ENCODE results near the gene KCNAB1.
"Not testable (repeated sequence)": the region's sequence is repeated elsewhere in the genome, so short reads cannot be mapped to it uniquely, and the experiment has no call there.

The KCNAB1 gene

DNA sequence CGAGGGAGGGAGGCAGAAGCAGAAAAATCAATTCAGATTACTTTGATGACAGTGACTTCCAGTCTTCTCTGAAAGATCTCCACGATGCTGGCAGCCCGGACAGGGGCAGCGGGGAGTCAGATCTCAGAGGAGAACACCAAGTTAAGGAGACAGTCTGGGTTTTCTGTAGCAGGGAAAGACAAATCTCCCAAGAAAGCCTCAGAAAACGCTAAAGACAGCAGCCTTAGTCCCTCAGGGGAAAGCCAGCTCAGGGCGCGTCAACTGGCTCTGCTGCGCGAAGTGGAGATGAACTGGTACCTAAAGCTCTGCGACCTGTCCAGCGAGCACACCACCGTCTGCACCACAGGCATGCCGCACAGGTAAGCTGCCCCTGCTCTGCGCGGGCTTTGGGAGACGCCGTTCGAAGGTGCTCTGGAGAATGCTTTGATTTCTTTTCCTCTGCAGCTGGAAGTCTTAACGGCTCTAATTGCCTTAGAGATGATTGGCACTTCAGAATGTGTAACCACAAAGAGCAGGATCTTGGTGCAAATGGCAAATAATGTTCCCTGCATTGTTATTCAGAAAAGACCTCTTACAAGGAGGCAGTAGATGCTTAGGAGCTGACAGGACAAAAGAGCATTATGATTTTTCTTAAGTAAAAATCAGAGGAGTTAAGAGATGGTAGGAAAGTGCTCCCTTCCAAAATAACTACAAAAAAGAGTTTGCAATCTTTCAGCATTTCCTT lies at the start of gene KCNAB1:
KCNAB1 (plus strand) TSS at position 51 of the 724 bp plus-strand sequence.
- DNase-seq (ENCODE audit: low spot score), result no peak

DNA sequence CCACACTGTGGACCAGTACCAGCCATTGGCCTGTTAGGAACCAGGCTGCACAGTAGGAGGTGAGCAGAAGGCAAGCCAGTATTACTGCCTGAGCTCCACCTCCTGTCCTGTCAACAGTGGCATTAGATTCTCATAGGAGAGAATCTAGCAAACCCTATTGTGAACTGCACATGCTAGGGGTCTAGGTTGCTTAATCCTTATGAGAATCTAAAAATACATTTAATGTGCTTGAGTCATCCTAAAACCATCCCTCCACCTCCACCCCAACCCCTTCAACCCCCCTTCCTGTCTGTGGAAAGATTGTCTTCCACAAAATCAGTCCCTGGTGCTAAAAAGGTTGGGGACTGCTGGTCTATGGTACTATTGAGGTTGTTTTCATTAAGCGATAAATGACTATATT lies 49.3 kb upstream of the KCNAB1 start:
- peak; percentile 8 for DNase-seq (ENCODE audit: low spot score)

DNA sequence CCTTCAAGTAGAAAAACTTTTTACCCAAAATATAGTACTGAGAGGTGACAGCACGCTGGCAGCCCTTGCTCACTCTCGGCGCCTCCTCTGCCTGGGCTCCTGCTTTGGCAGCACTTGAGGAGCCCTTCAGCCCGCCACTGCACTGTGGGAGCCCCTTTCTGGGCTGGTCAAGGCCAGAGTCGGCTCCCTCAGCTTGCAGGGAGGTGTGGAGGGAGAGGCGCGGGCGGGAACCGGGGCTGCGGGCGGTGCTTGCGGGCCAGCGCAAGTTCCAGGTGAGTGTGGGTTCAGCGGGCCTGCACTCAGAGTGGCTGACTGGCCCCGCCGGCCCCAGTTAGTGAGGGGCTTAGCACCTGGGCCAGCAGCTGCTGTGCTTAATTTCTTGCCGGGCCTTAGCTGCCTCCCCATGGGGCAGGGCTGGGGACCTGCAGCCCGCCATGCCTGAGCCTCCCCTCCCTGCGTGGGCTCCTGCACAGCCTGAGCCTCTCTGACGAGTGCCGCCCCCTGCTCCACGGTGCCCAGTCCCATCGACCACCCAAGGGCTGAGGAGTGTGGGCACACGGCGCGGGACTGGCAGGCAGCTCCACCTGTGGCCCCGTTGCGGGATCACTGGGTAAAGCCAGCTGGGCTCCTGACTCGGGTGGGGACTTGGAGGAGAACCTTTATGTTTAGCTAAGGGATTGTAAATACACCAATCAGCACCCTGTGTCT lies 47.3 kb upstream of the KCNAB1 start:
- DNase-seq (ENCODE audit: low spot score), result not testable (repeated sequence)

DNA sequence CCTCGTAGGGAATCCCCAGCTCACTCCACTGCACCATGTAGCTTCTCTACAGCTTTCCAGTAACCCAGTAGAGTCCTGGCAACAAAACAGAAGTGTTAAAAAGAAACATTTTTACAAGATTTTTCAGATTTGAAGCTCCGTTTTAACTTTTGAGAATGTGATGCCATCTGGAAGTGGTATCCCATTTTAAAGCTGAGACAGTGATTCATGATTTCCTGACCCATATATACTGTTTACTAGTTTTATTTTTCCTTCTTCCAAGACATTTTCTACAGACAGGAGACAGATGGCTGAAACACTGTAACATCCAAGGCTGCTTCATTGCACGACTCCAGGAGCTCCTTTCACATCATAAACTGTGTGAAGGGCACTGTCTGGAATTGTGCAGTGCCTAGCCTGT lies 30.3 kb upstream of the KCNAB1 start:
- DNase-seq (ENCODE audit: low spot score), result no peak

DNA sequence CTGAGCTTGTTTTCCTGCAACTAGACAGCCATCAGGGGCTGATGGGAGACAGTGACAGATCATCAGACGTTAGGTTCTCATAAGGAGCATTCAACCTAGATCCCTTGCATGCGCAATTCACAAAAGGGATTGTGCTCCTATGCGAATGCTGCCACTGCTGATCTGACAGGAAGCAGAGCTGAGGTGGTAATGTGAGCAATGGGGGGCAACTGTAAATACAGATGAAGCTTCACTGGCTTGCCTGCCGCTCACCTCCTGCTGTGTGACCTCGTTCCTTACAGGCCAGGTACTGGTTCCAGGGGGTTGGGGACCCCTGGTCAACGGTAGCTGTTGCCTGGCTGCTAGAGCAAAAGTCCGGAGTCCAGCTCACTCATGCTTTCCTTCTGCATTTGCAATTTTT lies 26.4 kb upstream of the KCNAB1 start:
- DNase-seq (ENCODE audit: low spot score), result no peak

DNA sequence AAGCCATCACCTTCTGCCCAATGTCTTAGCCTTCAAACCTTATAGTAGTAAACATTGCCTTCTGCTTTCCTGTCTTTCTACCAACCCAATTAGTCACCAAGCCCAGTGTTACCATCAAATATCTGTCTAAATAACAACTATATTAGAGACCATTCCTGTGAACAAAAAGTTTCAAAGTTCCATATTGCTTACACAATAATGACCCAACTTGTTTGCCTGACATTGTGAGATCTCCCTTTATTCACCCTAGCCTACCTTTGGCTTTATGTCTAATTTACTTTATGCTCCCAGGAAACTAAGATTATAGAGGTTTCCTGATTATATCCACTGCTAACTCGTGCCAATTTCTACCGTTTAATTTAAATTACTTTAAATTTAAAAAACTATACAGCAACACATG lies 26.0 kb upstream of the KCNAB1 start:
- no peak for DNase-seq (ENCODE audit: low spot score)

DNA sequence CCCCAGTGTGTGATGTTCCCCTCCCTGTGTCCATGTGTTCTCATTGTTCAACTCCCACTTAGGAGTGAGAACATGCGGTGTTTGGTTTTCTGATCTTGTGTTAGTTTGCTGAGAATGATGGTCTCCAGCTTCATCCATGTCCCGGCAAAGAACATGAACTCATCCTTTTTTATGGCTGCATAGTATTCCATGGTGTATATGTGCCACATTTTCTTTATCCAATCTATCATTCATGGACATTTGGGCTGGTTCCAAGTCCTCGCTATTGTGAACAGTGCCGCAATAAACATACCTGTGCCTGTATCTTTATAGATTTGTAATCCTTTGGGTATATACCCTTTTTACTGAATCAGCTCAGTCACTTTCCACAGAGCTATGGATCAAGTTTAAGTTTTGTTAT lies 24.7 kb upstream of the KCNAB1 start:
- not testable (repeated sequence) for DNase-seq (ENCODE audit: low spot score)

DNA sequence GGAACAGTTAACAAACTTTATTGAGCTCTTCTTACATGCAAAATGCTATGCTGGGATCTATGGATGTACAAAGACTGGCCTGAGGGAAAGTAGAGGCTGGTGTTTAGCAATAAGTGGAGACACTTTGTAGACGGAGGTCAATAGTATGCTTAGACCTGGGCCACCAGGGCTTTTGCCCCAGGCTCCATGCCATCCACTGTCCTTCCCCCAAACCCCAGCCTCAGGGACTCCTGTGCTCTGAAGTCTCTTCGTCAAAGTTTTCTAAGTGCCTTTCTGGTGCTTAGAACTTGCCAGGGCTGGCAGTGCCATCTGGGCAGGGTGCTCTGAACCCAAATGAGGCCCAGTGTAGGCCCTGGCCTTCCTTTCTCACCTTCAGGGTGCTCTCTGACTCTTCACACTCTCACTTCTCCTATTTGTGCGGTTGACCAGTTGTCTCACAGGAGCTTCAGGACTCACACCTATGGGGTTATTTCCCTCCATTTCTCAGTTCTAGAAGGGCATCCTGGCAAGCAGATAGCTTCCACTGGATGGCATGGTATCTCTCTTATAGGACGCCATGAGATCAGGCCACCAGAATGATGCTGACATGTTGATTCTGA lies 21.8 kb upstream of the KCNAB1 start:
- no peak for DNase-seq (ENCODE audit: low spot score)

DNA sequence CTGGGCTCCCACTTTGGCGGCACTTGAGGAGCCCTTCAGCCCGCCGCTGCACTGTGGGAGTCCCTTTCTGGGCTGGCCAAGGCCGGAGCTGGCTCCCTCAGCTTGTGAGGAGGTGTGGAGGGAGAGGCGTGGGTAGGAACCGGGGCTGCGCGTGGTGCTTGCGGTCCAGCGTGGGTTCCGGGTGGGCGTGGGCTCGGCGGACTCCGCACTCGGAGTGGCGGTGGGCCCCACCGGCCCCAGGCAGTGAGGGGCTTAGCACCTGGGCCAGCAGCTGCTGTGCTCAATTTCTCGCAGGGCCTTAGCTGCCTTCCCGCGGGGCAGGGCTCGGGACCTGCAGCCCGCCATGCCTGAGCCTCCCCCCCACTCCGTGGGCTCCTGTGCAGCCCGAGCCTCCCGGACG lies 21.0 kb upstream of the KCNAB1 start:
- not testable (repeated sequence) for DNase-seq (ENCODE audit: low spot score)

DNA sequence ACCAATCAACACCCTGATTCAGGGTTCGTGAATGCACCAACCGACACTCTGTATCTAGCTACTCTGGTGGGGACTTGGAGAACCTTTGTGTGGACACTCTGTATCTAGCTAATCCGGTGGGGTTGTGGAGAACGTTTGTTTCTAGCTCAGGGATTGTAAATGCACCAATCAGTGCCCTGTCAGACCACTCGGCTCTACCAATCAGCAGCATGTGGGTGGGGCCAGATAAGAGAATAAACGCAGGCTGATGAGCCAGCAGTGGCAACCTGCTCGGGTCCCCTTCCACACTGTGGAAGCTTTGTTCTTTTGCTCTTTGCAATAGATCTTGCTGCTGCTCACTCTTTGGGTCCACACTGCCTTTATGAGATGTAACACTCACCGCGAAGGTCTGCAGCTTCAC lies 20.4 kb upstream of the KCNAB1 start:
- DNase-seq (ENCODE audit: low spot score), result not testable (repeated sequence)

DNA sequence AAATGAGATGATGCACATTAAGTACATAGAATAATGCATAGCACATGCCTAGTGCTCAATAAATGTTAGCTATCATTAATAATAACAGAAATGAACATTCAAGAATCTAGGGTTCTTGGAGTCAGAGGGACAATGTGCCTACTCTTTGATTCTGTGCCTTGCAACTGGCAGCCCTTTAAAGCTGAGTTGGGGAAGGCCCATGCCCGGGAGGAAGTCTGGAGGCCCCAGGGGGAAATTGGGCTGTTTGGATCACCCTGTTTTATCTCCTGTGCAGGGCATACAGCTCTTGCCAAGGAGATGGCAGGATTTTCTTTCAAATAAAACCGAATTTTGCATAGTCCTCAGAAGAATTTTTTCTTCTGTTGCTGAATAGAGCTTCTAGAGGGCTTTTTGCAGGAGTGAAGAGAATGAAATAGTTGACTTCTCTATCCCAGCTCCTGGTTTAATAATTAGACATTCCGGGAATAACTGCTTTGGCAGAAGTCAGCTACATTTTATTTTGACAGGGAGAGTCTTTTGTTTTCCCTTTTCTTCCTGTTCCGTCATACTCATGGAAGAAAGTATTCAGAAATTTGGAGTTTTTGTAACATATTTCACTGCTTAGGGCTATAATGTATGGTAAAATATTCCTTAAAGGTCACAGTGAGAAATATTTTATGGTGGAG lies 18.0 kb upstream of the KCNAB1 start:
- DNase-seq (ENCODE audit: low spot score), result peak; percentile 11

DNA sequence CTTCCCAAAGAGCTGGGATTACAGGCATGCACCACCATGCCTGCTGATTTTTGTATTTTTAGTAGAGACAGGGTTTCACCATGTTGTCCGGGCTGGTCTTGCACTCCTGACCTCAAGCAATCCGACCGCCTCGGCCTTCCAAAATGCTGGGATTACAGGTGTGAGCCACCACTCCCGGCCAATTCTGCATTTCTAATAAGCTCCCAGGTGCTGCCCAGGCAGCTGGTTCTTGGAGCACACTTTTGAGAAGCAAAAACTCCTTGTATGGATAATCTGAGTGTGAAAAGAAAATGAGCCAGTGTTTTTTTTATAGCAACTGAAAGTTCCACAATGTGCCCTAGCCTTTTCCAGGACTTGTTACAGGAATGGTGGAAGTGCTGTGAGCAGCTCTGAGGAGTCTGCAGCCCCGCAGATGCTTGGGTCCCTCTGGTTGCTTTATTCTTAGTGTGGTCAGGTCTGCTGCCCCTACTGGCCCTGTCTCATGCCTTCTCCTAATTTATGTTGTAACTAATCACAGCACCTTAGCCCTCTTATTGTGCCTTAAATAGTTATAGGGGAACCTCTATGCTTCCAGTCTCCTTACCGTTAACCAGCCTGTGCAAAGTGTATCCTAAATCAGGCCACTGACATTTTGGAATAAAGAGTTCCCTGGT lies 13.5 kb upstream of the KCNAB1 start:
- no peak for DNase-seq (ENCODE audit: low spot score)

DNA sequence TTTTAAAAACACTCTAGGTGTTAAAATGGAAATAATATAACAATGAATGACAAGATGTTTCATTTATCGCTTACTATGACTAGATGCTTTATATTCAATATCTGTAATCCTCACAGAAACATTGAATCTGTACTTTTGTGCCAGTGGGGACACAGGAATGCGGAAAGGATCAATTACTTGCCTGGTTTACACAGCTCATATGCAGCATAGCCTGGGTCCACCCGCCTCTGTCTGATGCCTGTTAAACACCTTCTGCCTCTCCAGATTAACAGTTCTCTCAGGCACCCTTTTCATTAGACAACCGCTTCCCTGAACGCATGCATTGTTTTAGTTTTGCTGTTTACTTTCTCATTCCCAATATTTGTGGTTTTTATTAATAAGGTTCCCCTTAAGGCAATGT lies 12.9 kb upstream of the KCNAB1 start:
- no peak for DNase-seq (ENCODE audit: low spot score)

DNA sequence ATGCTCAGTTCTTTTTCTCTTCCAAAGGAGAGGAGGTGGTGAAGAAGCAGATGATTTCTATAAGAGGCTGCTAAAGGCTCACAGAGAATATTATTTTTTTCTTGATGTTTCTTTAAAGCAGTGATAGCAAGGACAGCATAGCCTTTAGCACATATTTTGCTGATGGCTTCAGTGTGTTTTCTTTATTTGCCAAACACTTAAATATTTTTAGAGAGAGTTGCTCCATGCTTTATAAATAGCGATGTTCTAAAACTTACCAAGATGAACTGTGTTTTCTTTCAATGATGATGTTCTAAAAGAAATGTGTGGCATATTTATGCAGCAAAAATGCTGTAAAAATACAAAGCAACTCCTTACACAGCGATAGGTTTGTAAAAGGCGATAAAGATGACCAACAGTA lies 11.8 kb upstream of the KCNAB1 start:
- DNase-seq (ENCODE audit: low spot score), result no peak

DNA sequence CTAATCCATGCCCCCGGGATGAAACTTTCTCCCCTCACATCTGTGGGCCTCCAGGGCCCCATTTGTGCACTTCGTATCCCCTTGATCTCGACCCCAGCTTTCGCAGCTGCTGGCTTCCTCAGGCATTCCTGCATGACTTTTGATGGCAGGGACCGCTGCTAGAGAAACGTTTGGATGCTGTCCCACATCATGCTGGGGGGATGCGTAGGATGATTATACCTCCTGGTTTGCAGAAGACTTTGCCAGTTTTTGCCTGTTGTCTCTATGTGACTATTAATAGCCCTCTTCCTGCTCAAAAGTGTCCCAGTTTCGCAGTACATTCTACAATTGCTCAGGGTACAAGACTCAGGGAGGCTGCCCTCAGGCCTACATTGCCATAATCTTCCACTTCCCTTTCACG lies 10.4 kb upstream of the KCNAB1 start:
- no peak for DNase-seq (ENCODE audit: low spot score)

DNA sequence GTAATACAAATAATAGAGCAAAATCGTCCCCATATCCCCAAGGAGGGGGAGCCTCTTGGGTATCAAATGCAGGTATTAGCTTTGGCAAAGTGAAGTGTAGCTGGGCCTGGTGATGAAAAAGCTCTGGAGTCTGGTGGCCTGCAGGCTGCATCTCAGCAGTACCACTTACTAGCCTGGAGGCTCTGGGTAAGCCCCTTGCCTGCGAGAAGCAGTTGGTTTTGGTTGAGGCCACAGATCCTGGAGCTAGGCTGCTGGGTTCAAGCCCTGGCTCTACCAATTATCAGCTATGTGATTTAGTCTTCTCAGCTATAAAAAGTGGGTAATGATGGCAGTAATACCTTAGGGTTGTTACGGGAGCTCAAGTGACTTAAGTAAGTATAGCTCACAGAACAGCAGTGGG lies 6.1 kb downstream of the KCNAB1 start:
- no peak for DNase-seq (ENCODE audit: low spot score)

DNA sequence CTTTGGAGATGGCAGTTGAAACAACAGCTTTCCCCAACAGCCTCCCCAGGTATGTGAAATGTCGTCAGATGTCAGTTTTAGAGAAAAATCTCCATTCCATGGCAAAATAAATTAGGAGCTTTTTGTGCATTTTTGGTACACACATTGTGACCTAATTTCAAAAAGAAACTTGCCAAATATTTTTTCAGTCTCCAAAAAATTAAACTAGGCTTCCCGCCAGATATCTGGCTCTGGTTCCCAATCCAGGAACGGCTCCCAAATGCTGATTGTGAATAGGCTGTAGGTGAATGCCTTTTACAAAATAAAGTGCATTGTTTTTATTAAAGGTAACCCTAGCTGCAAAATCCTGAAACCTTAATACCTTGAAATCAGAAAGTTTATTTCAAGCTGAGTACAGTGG lies 10.9 kb downstream of the KCNAB1 start:
- DNase-seq (ENCODE audit: low spot score), result no peak

DNA sequence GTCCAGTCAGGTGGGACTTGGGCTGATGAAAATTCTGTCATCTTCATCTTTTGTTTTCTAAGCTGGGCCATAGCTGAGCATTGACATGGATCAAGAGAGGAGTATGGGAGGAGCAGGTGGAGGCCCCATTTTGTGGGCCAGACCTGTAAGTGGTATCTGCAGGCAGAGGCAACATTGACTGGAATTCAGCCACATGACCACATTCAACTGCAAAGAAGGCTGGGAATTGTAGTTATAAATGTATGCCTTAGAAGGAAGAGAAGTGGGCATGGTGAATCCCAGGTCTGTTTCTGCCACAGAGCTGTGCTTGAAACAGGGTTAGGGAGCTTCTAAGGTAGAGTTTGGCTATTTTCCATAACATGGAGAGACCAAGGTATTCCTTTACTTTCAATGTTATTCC lies 11.4 kb downstream of the KCNAB1 start:
- DNase-seq (ENCODE audit: low spot score), result no peak

DNA sequence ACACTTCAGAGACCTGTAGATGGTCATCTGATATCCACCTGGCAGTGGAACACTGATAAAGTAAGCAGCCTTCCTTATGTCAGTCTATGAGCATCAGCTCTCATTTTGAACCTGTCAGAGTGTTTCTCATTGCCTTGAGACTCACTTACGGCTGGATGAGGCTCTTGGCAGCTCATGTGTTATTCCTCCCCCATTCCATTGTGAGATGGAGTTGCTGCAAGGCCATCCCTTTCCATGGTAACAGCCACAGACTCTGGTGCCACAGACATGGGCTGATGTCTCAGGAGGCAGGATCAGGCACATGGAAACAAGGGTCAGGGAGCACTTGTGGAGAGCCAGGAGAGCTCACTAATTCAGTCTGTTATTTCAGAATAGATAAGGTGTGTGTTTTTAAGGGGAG lies 11.9 kb downstream of the KCNAB1 start:
- no peak for DNase-seq (ENCODE audit: low spot score)

DNA sequence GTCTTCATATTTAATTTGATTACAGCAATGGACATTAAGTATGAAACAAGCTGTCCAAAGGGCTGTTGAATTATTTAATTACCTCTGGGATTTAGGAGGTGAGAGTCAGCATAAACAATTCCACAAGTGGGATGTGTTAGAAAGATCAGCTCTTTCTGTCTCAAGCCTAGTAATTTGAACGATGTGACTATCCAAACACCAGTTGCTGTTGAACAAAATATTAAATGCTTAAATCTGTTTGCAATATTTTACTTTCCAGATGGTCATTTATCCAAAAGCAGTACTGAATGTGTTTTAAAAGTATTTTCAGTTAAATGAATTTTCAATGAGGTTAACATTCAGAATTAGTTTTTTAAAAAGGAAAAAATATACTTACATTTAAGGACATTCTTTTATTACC lies 12.7 kb downstream of the KCNAB1 start:
- no peak for DNase-seq (ENCODE audit: low spot score)

DNA sequence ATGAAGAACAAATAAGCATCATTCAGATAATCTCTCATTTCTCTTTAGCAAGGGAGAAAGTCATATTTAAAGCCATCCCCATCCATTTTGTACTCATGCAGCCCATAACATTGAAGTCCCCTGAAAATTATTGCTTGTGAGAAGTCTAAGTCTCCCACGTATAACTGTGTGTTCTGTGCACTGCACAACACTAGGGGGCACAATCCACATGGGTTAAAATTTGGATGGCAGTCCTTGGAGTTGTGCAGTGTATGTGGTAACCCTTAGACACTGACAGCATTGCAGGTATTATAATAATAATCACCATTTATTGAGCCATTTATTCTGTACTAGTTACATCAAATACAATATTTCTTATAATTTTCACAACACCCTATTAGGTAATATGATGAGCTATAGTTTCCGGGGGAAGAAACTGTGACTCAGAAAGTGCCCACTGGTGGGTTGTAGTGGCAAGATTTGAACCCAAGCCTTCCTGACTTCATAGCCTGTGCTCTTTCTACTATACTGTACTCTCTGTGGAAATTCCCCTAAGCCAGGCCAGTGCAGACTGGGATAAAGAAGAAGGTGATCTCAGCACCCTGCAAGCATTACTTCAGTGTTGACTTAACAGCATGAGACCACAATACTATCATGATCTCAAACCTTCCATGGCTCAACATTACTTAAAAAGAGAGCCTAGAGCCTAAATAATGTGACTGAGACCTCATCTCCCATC lies 15.7 kb downstream of the KCNAB1 start:
- no peak for DNase-seq (ENCODE audit: low spot score)

DNA sequence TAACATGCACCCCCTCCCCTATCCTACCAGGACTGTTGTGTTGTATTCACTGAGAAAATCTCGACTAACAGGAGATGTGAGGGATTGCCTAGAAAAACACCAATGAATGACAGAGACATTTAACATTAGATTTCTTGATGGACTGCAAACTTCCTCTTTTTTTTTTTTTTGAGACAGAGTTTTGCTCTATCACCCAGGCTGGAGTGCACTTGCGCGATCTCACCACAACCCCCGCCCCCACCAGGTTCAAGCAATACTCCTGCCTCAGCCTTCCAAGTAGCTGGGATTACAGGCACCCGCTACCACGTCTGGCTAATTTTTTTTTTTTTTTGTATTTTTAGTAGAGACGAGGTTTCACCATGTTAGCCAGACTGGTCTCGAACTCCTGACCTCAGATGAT lies 17.0 kb downstream of the KCNAB1 start:
- DNase-seq (ENCODE audit: low spot score), result not testable (repeated sequence)

Data from hepatic stellate cell (primary cell).